ENCODE measurements around the gene SLC6A17.

GRCh38 chr1:110242062-110242461, 91.8 kb downstream of the SLC6A17 start:
- no peak for TF ChIP-seq CTCF (IDR thresholded peaks at IDR 0.05)
- no peak for TF ChIP-seq POLR2A (IDR thresholded peaks at IDR 0.05)
- TF ChIP-seq POLR2AphosphoS5 (IDR thresholded peaks at IDR 0.05), result no peak

Data from prostate gland (tissue), 2 donors.